ENCODE results near the gene DPH5. TPM values are rescaled to one million over a fixed set of nuclear protein-coding genes. Genes with fewer than 3 reads are reported as not detected.
A peak's percentile ranks its signal among the peaks of the same experiment; 100 is the strongest.
"Not testable (repeated sequence)": the region's sequence is repeated elsewhere in the genome, so short reads cannot be mapped to it uniquely, and the experiment has no call there.

Gene DPH5
- total RNA-seq, 1 experiment from 2014 or later, result 66.0 TPM

DNA sequence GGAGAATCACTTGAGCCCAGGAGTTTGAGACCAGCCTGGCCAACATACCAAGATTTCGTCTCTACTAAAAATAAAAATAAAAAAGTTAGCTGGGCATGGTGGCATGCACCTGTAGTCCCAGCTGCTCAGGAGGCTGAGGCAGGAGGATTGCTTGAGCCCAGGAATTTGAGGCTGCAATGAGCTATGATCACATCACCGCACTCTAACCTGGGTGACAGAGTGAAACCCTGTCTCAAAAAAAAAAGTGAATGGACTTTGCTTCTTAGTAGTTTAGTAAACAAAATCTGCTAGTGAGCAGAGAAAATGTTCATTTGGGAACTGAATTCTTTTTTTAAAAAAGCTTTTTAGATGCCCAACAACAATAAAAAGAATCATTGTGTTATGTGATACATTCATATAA, 6.5 kb upstream of the DPH5 start:
- not testable (repeated sequence) for DNase-seq (ENCODE audit: low read depth)

DNA sequence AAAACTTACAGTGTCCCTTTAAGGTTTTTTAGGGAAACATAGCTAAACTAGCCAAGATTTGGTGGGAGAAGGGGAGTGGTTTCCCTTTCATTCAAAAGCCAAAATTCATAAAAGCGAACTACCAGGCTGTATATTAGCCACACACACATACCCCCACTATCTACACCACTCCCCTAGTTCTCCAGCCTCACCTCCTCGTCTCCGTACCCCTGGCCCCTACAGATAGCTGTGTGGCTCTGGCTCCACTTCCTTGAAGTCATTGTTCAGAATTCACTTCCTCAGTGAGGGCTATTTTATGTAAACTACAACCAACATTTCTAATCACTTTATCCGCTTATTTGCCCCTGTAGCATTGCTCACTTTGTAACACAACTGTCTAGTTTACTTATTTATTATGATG, 5.3 kb upstream of the DPH5 start:
- no peak for DNase-seq (ENCODE audit: low read depth)

DNA sequence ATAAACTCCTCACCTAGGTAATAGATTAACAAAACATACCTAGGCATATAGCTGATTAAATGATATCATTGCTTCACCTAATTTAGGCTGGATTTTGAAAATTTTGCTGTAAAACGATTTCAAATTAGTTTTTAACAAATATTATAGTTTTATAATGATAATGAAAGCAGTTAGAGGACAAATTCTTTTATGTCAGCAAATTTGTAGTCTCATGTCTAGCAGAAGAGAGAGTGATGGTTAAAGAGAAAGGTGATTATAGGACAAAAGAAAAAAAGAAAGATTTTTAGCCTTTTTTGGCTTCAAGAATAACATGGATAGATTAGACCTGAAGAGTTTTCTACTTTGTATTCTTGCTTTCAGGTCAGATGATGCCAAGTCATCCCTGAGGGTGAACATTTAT, 3.6 kb upstream of the DPH5 start:
- DNase-seq (ENCODE audit: low read depth), result no peak

DNA sequence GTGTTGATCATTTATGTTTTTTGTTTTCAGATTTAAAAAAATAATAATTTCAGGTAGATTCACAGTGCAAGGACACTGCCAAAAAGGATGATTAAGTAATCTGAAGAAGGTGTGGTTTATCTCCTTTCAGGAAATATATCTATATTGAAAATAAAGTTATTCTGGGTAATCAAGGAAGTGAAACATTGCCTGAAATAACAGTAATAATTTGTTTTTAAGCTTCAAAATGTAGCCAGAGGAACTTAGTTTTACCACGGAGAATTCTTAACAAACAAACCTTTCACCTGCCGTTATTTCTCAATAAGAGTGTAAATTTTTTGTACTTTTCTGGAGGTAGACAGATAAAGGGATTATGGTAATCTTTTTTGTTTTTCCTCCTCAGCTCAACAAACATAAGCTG, 2.9 kb upstream of the DPH5 start:
- no peak for DNase-seq (ENCODE audit: low read depth)

DNA sequence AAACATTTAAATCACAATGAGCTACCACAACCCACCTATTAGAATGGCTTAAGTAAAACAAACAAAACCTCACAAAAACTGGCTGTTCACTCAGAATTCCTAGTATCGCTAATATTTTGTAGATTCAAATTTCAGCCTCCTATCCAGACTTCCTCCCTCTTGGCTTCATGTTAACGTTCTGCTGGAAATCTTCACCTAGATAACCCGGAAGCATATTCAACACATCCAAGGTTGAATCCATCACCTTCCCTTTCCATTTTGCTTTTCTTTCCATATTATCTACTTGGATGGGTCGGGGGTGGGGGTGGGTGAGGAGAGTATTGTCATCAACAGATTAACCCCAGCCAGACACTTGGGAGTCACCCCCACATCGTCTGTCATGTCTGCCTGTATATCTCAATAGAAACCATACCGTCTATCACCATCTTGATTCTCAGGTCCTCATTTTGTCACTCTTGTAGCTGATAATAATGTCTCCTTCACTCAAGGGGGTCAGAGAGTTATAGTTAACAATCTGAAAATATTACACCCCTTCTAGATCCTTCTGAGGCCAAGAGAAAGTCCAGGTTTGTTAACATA, 1.7 kb upstream of the DPH5 start:
- DNase-seq (ENCODE audit: low read depth), result no peak

DNA sequence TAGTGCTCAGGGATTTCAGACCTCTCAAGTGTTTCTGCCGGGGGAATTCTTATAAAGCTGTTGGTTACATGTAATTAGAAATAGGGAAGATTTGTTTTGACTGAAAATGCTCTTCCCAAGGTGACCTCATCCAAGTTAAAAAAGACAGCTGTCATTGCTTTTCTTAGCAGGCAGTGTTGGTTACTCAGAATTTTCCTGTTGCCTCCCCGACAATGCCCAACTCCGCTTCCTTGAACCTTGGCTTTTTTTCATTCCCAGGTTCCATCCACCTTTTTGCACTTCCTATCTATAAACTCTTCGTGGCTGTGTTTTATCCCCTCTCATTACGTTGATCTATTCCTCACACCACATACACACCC, 825 bp upstream of the DPH5 start:
- peak; percentile 7 for DNase-seq (ENCODE audit: low read depth)

DNA sequence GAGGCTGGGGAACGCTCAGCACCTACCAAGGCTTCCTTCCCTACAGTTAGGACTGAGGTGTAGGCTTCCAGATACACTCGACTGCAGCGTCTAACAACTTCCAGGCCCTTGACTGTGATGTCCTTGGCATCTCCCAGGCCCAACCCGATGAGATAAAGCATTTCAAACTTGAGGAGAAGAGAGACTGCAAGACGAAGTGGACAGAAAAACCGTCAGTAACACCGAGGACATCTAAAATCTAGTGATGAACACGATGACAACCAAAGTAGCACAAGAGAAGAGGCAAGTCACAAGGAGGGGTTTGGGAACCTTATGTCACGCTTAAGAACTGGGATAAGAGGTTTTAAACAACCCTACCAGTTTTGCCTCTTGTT, 314 bp downstream of the DPH5 start:
- peak; percentile 29 for DNase-seq (ENCODE audit: low read depth)

DNA sequence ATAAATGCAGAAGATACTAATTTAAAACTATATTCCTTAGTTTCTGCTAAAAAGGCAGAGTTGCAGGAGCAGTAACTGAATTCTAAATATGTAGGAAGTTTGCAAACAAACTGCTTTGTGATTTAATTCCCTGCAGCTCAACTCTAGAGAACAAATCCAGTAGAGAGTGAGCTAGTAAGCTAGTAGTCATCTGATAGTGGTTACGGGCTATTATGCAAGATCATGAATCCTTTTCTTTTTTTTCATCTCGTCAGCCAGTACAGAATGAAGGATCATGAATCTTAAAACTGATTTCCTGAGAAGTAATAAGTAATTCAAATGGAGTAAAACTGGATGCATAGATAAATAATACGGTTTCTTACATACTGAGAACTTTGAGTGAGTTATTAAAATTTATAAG, 3.3 kb downstream of the DPH5 start:
- DNase-seq (ENCODE audit: low read depth), result no peak

DNA sequence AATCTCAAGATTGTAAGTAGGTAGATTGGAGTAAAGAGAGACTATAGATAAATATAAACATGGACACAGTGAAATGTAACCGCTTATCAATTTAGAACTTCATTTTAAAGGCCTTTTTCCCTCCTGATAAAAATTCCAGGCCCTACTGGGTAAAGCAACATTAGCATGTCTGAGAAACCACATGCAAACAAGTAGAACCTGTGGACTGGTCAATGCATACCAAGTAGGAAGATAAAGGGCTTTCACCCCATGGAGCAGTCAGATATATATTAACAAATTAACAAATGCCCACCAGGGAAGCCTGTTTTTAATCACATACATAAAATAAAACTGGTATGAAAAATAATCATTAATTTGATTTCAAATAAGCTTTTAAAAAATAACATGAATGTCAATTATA, 8.1 kb downstream of the DPH5 start:
- DNase-seq (ENCODE audit: low read depth), result no peak

DNA sequence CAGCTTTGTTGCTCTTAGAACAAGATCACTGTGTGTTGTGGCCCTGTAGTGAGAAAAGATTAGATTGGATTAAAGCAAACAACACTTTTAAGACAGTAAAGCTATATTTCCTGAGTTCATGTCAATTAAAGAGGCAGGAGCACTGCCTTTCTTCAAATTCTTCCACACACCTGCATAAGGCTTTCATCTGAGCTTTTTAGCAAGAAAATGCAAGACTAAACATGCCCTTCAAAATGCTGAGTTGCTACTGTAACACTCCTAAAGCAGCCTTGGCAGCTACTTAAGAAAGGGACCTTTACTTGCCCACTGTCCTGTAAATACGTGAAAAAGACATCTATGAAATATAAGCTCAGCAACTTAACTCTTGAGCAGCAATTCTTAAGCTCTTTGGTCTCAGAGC, 11.8 kb downstream of the DPH5 start:
- DNase-seq (ENCODE audit: low read depth), result no peak

DNA sequence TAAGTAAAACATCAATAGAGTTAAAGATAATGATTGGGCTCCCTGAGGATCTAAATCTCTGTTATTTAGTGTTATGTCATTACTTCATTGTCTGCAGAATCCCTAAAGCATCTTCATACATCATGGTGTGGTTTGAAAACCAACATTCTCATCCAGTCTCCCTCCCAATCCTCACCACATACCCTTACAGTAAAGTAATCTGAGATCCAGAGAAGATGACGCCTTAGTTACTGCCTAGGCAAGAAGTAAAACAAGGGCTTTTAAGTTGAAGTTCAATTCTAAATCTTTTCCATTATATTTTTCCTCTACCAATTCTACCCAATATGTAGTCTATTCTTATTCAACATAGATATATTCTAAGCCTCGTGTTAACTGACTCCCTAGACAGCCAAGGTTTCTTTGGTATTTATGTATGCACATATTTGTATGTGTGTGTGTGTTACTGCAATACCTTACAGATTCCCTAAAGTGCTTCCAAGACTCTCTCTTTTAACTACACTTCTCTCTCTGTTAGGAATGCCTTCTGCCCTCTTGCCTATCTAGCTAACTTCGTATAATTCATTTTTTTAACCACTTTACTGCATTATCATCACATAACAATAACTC, 17.3 kb downstream of the DPH5 start:
- no peak for DNase-seq (ENCODE audit: low read depth)

DNA sequence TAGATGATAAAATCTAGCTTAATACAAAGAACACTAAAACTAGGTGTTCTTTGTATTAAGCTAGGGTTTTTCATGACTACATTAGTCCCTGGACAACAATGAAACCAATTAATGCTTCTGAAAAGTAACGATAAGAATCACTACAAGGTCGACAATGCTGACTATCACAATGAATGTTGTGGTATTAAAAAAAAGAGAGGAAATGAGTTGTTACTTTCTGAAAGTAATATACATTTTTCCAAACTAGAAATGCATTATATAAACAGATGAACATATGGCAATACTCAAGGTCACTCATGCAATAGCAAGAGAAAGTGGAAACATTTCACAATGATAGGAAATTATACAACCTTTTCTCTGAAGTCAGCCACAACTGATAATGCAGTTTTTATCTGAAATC, 19.0 kb downstream of the DPH5 start:
- DNase-seq (ENCODE audit: low read depth), result no peak

DNA sequence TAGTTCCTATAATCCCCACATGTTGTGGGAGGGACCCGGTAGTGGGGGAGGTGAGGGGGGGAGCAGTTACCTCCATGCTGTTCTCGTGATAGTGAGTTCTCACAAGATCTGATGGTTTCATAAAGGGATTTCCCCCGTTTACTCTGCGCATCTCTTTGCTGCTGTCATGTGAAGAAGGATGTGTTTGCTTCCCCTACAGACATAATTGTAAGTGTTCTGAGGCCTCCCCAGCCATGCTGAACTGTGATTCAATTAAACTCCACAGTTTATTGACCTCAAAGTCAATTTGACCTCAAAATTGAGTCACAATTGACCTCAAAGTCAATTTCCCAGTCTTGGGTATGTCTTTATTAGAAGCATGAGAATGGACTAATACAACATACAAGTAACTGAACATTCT, 19.7 kb downstream of the DPH5 start:
- DNase-seq (ENCODE audit: low read depth), result no peak

DNA sequence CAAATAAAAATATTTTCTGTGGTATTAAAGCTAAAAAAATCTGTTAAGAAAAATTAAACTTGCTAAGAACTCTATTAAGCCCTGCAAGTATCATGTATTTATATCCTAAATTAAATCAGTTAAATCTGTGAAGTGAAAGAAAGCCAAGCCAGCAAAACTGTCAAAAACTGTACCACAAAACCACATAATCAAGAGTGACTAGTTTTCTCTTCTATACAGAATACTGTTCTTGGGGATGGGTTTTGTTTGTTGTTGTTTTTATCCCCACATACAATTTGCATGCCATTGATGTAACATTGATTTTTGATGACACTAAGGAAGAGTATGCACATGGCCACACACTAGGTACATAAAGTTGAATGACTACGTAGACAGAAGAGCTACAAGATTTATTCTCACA, 20.4 kb downstream of the DPH5 start:
- DNase-seq (ENCODE audit: low read depth), result no peak

DNA sequence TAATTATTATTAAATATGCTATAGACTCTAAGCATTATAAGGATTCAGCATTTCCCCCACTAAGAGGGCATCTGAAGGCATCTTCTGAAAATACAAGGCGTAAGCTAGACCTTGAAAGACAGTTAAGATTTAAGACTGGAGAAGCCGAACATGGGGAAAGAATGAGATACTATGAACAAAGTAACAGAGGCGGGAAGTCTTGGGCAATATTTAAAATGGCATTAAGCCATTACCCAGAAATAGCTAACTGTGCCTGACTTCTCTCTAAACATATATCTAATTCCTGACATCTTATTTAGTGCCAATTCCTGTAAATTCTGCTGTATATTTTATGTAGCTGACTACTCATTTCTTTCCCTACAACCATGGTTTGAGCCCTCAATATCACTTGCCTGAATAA, 20.9 kb downstream of the DPH5 start:
- DNase-seq (ENCODE audit: low read depth), result no peak

DNA sequence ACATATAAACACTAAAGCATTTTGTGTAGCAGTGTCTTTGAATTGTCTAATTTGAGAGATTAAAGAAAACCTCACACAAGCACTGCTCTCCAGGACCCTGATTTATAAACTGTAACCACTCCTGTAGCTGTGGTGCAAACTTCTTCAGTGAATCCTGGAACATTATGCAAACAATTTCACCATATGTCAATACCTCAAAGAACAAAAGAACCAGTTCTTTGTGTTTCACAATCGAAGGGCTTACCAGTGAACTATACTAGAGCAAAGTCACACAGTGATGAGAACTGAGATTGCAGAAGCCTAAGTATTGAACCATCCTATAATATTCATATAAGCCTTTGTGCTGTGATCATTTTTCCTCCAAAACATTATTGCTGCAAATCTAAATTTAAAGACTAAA, 21.5 kb downstream of the DPH5 start:
- no peak for DNase-seq (ENCODE audit: low read depth)

DNA sequence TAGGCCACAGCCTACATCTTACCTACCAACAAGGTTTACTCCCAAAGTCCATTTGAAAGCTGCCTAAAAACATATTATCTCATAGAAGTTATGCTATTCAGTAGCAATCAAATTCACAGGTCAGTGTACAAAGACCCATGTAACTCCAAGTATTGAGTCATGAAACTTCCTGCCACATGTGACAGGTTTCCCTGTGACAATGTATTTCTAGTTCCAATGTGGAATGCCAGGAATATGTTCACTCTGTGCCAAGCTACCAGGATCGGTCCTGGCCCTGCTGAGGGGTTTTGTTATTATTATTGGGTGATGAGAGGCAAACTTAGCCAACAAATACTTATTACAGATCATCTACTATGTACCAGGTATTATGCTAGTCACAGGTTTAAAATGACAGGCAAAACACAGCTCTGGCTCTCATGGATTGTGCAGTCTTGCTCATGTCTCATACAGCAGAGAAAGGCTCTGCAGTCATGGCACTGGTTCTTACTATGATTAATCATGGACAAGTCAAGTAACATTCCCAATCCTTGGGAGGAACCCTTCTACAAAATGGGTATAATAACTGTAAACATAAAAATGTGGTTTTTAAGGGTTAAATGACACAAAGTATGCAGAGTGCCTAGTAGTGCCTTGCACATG, 22.5 kb downstream of the DPH5 start:
- DNase-seq (ENCODE audit: low read depth), result no peak

DNA sequence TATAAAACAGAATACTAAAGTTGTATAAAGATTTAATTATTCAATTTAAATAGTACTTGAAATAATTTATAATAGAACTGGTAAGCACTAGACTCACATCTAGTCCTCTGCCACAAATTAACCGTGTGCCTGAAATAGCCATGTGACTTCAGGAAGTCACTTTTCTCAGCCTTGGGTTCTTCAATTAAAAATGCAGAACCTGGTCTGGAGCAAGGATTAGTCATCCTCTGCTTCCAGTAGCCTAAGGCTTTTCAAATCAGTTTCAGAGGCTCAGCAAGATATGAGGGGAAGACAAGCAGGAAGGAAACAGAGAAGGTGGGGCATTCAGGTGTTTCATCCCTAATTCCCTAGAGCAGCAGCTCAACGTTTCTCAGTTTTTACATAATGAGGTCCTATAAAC, 23.0 kb downstream of the DPH5 start:
- peak; percentile 52 for DNase-seq (ENCODE audit: low read depth)

DNA sequence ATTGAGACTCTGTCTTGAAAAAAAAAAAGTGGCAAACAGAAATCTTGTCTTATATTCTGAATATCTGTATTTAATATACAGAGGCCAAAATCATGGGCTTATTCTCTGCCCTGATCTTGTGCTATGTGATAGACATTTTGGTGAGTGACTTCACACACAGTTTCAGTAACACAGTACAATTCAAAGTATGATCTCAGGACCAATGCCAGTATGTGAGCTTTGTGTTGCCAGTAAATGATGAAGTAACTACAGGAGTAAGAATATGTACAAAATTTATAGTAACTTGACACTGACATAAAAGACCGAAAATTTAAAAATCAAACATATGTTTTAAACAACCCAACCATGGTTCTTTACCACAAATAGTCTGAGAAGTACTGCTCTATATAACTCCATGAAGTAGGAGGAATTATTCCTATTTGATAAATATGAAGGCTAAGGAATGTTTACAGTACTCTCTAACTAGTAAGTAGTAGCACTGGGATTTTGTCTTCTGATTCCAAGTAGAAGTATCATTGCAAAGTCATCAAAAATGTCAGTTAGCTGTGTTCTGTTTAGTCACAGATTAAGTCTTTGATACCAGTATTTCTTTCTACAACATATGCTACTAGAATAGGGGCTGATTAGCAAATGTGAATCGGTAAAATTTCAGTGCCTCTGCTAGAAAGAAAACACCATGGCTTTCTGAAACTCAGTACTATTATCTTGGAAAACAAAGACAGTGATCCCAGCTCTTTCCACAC, 25.3 kb downstream of the DPH5 start:
- no peak for DNase-seq (ENCODE audit: low read depth)

DNA sequence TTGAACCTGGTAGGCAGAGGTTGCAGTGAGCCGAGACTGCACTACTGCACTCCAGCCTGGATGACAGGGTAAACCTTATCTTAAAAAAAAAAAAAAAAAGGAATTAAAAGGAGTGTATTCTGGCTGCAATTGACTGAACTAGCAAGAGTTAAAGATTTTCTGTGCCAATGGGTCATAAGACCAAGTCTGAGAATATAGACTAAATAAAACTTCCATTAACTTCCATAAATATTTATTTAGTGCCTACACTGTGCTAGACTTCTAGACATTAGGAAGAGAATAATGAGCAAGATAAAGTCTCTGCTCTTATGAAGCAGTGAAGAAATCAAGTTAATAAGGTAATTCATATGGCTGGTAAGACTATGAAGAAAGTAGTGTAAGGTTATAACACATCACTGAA, 27.2 kb downstream of the DPH5 start:
- no peak for DNase-seq (ENCODE audit: low read depth)

DNA sequence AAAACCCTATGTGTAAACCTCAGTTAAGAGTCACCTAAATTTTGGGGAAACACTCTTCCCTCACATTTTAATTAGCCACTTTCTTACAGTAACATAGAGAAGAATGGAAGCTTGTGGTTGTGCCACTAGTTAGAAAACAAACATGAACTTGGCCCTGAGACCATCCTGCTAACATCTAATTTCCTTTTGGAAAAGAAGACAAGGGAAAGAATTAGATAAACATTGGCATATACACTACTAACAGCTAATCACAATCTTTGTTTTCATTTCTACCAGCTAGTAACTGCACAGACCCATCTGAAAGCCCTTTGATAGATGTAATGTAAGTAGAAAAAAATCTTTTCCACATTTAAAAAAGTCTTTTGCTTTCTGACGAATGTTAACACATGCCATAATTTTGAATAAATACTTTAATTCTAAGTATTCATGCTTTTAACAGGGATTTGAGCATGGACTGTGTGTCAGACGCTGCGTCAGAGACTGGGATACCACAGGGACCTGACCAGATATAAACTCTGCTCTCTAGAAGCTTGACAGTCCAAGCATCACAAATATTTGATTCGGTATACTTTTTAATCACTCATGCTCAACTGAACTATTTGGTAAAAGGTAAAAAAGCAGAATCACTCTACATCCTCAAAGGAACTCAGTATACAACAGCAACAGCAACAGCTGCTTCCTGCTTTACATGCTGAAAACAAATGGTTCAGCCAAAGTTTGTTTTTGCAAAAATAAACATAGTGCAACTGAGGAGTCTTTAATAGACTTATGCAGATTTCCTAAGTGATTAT, 30.2 kb downstream of the DPH5 start:
- no peak for DNase-seq (ENCODE audit: low read depth)

DNA sequence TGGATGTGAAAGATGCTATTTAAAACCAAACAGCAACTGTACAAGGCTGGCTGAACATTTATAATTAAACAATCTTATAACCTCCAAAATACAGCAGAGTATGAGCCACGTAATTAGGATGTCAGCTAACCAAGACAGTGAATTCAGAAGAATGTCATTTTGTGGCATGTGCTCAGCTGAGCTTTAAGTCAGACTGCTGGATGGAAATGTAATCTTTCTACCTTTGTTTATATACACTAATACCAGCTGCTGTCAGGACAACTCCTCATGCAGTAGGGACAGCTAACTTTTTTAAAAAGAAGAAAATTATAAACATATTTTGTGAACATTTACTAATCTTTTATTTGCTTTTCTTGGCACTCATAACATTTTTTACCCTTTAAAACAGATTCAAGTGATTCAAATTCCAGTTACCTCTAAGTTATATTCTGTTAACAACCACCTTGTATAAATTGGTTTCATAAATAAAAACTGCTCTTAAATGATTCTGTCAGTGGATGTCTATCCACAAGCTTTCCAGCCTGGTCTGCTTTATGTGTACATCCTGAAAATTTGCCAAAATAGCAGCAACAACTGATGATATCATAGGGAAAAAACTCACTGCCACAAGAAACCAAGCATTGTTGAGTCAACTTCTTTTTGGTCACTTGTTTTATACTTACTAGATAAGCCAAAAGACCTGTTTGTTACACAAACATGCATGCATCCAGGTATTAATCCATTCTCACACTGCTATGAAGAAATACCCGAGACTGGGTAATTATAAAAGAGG, 36.1 kb downstream of the DPH5 start:
- peak; percentile 45 for DNase-seq (ENCODE audit: low read depth)

Data from Daoy (cell line).